Cerebellar nuclear complex (tissue), 1 donor: Measurements from ENCODE around the gene FOXP1.
"Not testable (repeated sequence)": the region's sequence is repeated elsewhere in the genome, so short reads cannot be mapped to it uniquely, and the experiment has no call there.

Experiments used
- DNase-seq, 2 experiments: peaks; one replicate each; lab custom pipeline; 2025; lab: John Stamatoyannopoulos, UW

The FOXP1 gene

GRCh38 chr3:71028802-71029201, 554.7 kb downstream of the FOXP1 start:
- DNase-seq = no peak

GRCh38 chr3:71028184-71028583, 555.3 kb downstream of the FOXP1 start:
- no peak for DNase-seq

GRCh38 chr3:71026634-71027578, 556.6 kb downstream of the FOXP1 start:
- DNase-seq = no peak

GRCh38 chr3:71025516-71025915, 558.0 kb downstream of the FOXP1 start:
- DNase-seq = no peak

- no peak for DNase-seq
These were observed 558.5 kb downstream of the FOXP1 start for GRCh38 chr3:71025010-71025409.

- no peak for DNase-seq
These were observed 560.8 kb downstream of the FOXP1 start for GRCh38 chr3:71022551-71023335.

GRCh38 chr3:71018799-71019198, 564.7 kb downstream of the FOXP1 start:
- DNase-seq = no peak

GRCh38 chr3:71016178-71016845, 567.2 kb downstream of the FOXP1 start:
- DNase-seq = no peak

GRCh38 chr3:71014616-71015015, 568.9 kb downstream of the FOXP1 start:
- not testable (repeated sequence) for DNase-seq

GRCh38 chr3:71012971-71013370, 570.6 kb downstream of the FOXP1 start:
- DNase-seq = no peak

GRCh38 chr3:71011565-71012287, 571.8 kb downstream of the FOXP1 start:
- no peak for DNase-seq

GRCh38 chr3:71010726-71011455, 572.6 kb downstream of the FOXP1 start:
- no peak for DNase-seq

- no peak for DNase-seq
These were observed 575.1 kb downstream of the FOXP1 start for GRCh38 chr3:71008350-71008935.

- no peak for DNase-seq
These were observed 576.4 kb downstream of the FOXP1 start for GRCh38 chr3:71006810-71007785.

GRCh38 chr3:71005702-71006321, 577.7 kb downstream of the FOXP1 start:
- no peak for DNase-seq

- no peak for DNase-seq
These were observed 580.0 kb downstream of the FOXP1 start for GRCh38 chr3:71003511-71003910.

- DNase-seq = no peak
These were observed 581.2 kb downstream of the FOXP1 start for GRCh38 chr3:71002298-71002697.

- no peak for DNase-seq
These were observed 582.2 kb downstream of the FOXP1 start for GRCh38 chr3:71001303-71001830.

GRCh38 chr3:71000483-71000882, 583.0 kb downstream of the FOXP1 start:
- no peak for DNase-seq
